ENCODE results near the gene ZFR. TPM values are rescaled to one million over a fixed set of nuclear protein-coding genes. Genes with fewer than 3 reads are reported as not detected.

The ZFR gene
- total and polyA plus RNA-seq, 9 donors, result 54.0 to 85.9 (median 74.1) TPM

GRCh38 chr5:32428426-32428825 lies 16.1 kb downstream of the ZFR start:
- WGBS, 3 donors, result 81 to 90% (median 85%) methylated on average over 4 of the region's 4 CpGs
- no peaks in the 10 kb centered on the region for H3K36me3 ChIP-seq
- DNase-seq, result no peak
- H3K4me3 ChIP-seq, result no peak overlapping the region
- H3K27ac ChIP-seq, result no peak overlapping the region
- H3K27me3 ChIP-seq, result no peaks in the 10 kb centered on the region
- H3K4me1 ChIP-seq (ENCODE audit: insufficient read depth), result peaks cover 1% of the 10 kb centered on the region
- intact Hi-C loops (cut with DNase I), result no loop called here
- H3K9me3 ChIP-seq, result peaks cover 0 to 4% of the 10 kb centered on the region in 2 donors
- TF ChIP-seq EP300 (IDR thresholded peaks at IDR 0.05), result no peak
- TF ChIP-seq CTCF (IDR thresholded peaks at IDR 0.05), result no peak
- no peak for TF ChIP-seq POLR2A (IDR thresholded peaks at IDR 0.05)

- no peak for TF ChIP-seq EP300 (IDR thresholded peaks at IDR 0.05)
- no peak for TF ChIP-seq CTCF (IDR thresholded peaks at IDR 0.05)
- no peak for TF ChIP-seq POLR2A (IDR thresholded peaks at IDR 0.05)
- intact Hi-C loops (cut with DNase I), result no loop called here
- peaks cover 5% of the 10 kb centered on the region for H3K4me1 ChIP-seq (ENCODE audit: insufficient read depth)
- no peak overlapping the region for H3K27ac ChIP-seq
- H3K9me3 ChIP-seq, result peaks cover 0 to 4% of the 10 kb centered on the region in 2 donors
- no peak for DNase-seq
- 92 to 99% (median 97%) methylated on average over 7 of the region's 7 CpGs for WGBS, 3 donors
- H3K4me3 ChIP-seq, result no peak overlapping the region
- no peaks in the 10 kb centered on the region for H3K27me3 ChIP-seq
- no peaks in the 10 kb centered on the region for H3K36me3 ChIP-seq
These were observed 17.9 kb downstream of the ZFR start for GRCh38 chr5:32426440-32427151.

GRCh38 chr5:32422697-32423096 lies 21.8 kb downstream of the ZFR start:
- no peaks in the 10 kb centered on the region for H3K27me3 ChIP-seq
- TF ChIP-seq POLR2A (IDR thresholded peaks at IDR 0.05) (no peak), EP300 (IDR thresholded peaks at IDR 0.05) (no peak), CTCF (IDR thresholded peaks at IDR 0.05) (no peak)
- H3K9me3 ChIP-seq, result peaks cover 0 to 4% of the 10 kb centered on the region in 2 donors
- H3K4me3 ChIP-seq, result no peak overlapping the region
- DNase-seq, result no peak
- H3K36me3 ChIP-seq, result no peaks in the 10 kb centered on the region
- H3K27ac ChIP-seq, result no peak overlapping the region
- peaks cover 9% of the 10 kb centered on the region for H3K4me1 ChIP-seq (ENCODE audit: insufficient read depth)
- intact Hi-C loops (cut with DNase I), result no loop called here
- whole genome bisulfite sequencing, 3 donors, result 89 to 94% (median 91%) methylated on average over 4 of the region's 4 CpGs

GRCh38 chr5:32421075-32421474 lies 23.5 kb downstream of the ZFR start:
- intact Hi-C loops (cut with DNase I), result no loop called here
- Histone ChIP-seq H3K9me3 (no peaks in the 10 kb centered on the region), H3K36me3 (no peaks in the 10 kb centered on the region), H3K4me1 (ENCODE audit: insufficient read depth) (peaks cover 9% of the 10 kb centered on the region), H3K4me3 (no peak overlapping the region), H3K27ac (no peak overlapping the region), H3K27me3 (no peaks in the 10 kb centered on the region)
- DNase-seq, result no peak
- TF ChIP-seq EP300 (IDR thresholded peaks at IDR 0.05), result no peak
- no peak for TF ChIP-seq POLR2A (IDR thresholded peaks at IDR 0.05)
- no peak for TF ChIP-seq CTCF (IDR thresholded peaks at IDR 0.05)

Measured in ovary (tissue), 9 donors.